BJ (cell line): ENCODE measurements around the gene DCTN5. TPM values are rescaled to one million over a fixed set of nuclear protein-coding genes. Genes with fewer than 3 reads are reported as not detected.
"Not testable (repeated sequence)": the region's sequence is repeated elsewhere in the genome, so short reads cannot be mapped to it uniquely, and the experiment has no call there.

Source experiments
- CTCF ChIA-PET: fragments of 350-600 bp; formaldehyde crosslinking; extraction: SDS; loops from one replicate; lab custom pipeline; 2021; ENCODE audit warnings: antibody characterized with exemption, inconsistent platforms; lab: Yijun Ruan, JAX
- POLR2A ChIA-PET: fragments of 300-600 bp; sonication (Branson Sonifier 250); formaldehyde crosslinking; extraction: SDS; loops from one replicate; lab custom pipeline; 2021; ENCODE audit warnings: antibody characterized with exemption; lab: Charles Lee
- DNase-seq: peaks from one replicate; pipeline ENCODE4 v3.0.0-alpha.2; 2011; ENCODE audit warnings: low read depth
- H3K27me3 ChIP-seq: 2 replicates; pipeline ENCODE4 v1.6.0; 2011; ENCODE audit warnings: low read length; ENCODE audit not compliant: control insufficient read depth, insufficient read depth
- H3K36me3 ChIP-seq: 2 replicates; pipeline ENCODE4 v1.5.1; 2011; ENCODE audit warnings: low read length; ENCODE audit not compliant: control insufficient read depth, insufficient read depth
- H3K4me3 ChIP-seq: 2 replicates; pipeline ENCODE4 v1.5.1; 2011; ENCODE audit warnings: low read depth, mild to moderate bottlenecking, control low read depth, low read length
- CTCF ChIP-seq: IDR thresholded peaks from 2 replicates; pipeline ENCODE4 v1.5.1; 2011; ENCODE audit warnings: low read depth, mild to moderate bottlenecking, control low read depth, inconsistent platforms, low read length, moderate library complexity; ENCODE audit not compliant: insufficient read depth
- polyA plus RNA-seq: library from polyadenylated mRNA; depleted of rRNA; stranded (reverse); fragments of >200 nt; gene quantifications from 2 replicates; pipeline ENCODE4 v1.2.3, GENCODE V29; 2011

Gene DCTN5
- polyA plus RNA-seq, 1 experiment = 54.0 TPM

- Histone ChIP-seq H3K4me3 (no peak overlapping the region), H3K27me3 (no peaks in the 10 kb centered on the region), H3K36me3 (no peaks in the 10 kb centered on the region; the same call in 1 of the 2 replicates)
- no peak for TF ChIP-seq CTCF
- no peak for DNase-seq
- ChIA-PET CTCF (interaction anchor here (0.7 to 2.9 kb wide), 2 partner anchors 16 to 50 kb away, joined by 3 to 11 read pairs; partner anchors contain the start of gene NDUFAB1), POLR2A (no interaction called here)
These were observed 29.3 kb upstream of the DCTN5 start for GRCh38 chr16:23611936-23612335.

GRCh38 chr16:23615805-23616204 is 25.5 kb upstream of the DCTN5 start:
- no peak for TF ChIP-seq CTCF
- CTCF ChIA-PET = no interaction called here
- Histone ChIP-seq H3K36me3 (peaks cover 2% of the 10 kb centered on the region; the same call in 1 of the 2 replicates), H3K27me3 (no peaks in the 10 kb centered on the region), H3K4me3 (no peak overlapping the region)
- POLR2A ChIA-PET = no interaction called here
- DNase-seq = no peak

GRCh38 chr16:23624092-23624491 is 17.2 kb upstream of the DCTN5 start:
- Histone ChIP-seq H3K27me3 (no peaks in the 10 kb centered on the region), H3K36me3 (peaks cover 3% of the 10 kb centered on the region), H3K4me3 (no peak overlapping the region)
- no peak for TF ChIP-seq CTCF
- POLR2A ChIA-PET = no interaction called here
- no peak for DNase-seq
- CTCF ChIA-PET = no interaction called here

- ChIA-PET CTCF (interaction anchor here (1.4 kb wide), 1 partner anchor 8 kb away, joined by 3 read pairs; no protein-coding TSS in a partner anchor), POLR2A (no interaction called here)
- Histone ChIP-seq H3K36me3 (peaks cover 8% of the 10 kb centered on the region), H3K27me3 (no peaks in the 10 kb centered on the region), H3K4me3 (no peak overlapping the region)
- DNase-seq = no peak
- no peak for TF ChIP-seq CTCF
These were observed 11.8 kb upstream of the DCTN5 start for GRCh38 chr16:23629516-23629915.

GRCh38 chr16:23631874-23632273 is 9.4 kb upstream of the DCTN5 start:
- H3K4me3 ChIP-seq, CTCF ChIA-PET, H3K36me3 ChIP-seq, DNase-seq, POLR2A ChIA-PET, H3K27me3 ChIP-seq: not testable (repeated sequence)

- peaks cover 6% of the 10 kb centered on the region; the same call in 1 of the 2 replicates for H3K36me3 ChIP-seq
- CTCF ChIA-PET = no interaction called here
- TF ChIP-seq CTCF = no peak
These were observed 6.7 kb upstream of the DCTN5 start for GRCh38 chr16:23634461-23635036.

More at GRCh38 chr16:23634461-23635036, 6.7 kb upstream of the DCTN5 start:
- no peak overlapping the region for H3K4me3 ChIP-seq
- no peak for DNase-seq
- POLR2A ChIA-PET = no interaction called here
- H3K27me3 ChIP-seq = no peaks in the 10 kb centered on the region
